Measurements from ENCODE around the gene RSU1. TPM values are rescaled to one million over a fixed set of nuclear protein-coding genes. Genes with fewer than 3 reads are reported as not detected.

RSU1 gene
- polyA plus RNA-seq, 2 of the 4 experiments (the other 2 are of a cell fraction), result 99.3 to 114 TPM

DNA sequence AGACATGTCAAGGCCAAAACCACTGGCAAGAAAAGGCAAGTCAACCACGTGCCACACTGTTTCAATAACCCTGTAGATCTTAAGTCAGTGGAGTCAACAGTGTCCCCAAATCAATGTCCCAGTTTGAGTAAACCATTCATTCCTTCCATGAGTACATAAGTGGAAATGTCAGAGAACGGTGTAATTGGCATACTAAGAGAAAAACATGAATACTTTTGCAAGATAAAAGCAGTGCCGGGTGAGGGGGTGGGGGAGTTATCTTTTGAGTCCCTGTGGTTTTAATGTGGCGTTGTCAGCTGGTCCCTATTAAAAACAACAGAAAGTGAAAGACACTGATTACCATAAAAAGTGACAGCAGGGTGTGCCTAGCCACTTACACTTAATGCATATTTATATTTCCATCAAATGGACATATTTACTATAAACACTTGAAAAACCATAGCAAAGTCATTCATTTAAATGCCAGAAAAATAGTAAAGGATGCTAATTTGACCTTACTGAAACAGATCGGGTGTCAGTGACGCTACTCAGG is 37.8 kb downstream of the RSU1 start:
- Histone ChIP-seq H3K4me2 (no peak overlapping the region), H3K4me1 (no peaks in the 10 kb centered on the region), H3K9me3 (no peaks in the 10 kb centered on the region), H3K27ac (no peak overlapping the region), H3K4me3 (no peak overlapping the region)
- DNase-seq (ENCODE audit: low read depth in 1 of 2, low spot score in 1 of 2), result no peak
- ATAC-seq, result no peak
- WGBS (ENCODE audit: missing lambda C conversion rate), result 82% methylated on average over 6 of the region's 6 CpGs
- POLR2A ChIA-PET, result no interaction called here
- TF ChIP-seq RFX5 (IDR thresholded peaks at IDR 0.05) (no peak), PHF8 (IDR thresholded peaks at IDR 0.05; ENCODE audit: borderline replicate concordance, low read depth) (no peak), FOXS1 (CRISPR knock-in tag; IDR thresholded peaks at IDR 0.05) (no peak), POLR2A (IDR thresholded peaks at IDR 0.05; ENCODE audit: low read length) (no peak), ZNF302 (CRISPR knock-in tag; IDR thresholded peaks at IDR 0.05) (no peak), MAZ (IDR thresholded peaks at IDR 0.05; ENCODE audit: borderline replicate concordance, low read depth, low read length) (no peak), EP300 (IDR thresholded peaks at IDR 0.05) (no peak), ZC3H11A (IDR thresholded peaks at IDR 0.05) (no peak), HEYL (CRISPR knock-in tag; IDR thresholded peaks at IDR 0.05) (no peak), KDM5A (IDR thresholded peaks at IDR 0.05) (no peak), CBX2 (IDR thresholded peaks at IDR 0.05; ENCODE audit: borderline replicate concordance, low read depth) (no peak), TP53 (CRISPR knock-in tag; IDR thresholded peaks at IDR 0.05) (no peak), MYC (IDR thresholded peaks at IDR 0.05; ENCODE audit: borderline replicate concordance, low read length) (no peak), EHMT2 (IDR thresholded peaks at IDR 0.05; ENCODE audit: low read depth) (no peak), MAFK (IDR thresholded peaks at IDR 0.05; ENCODE audit: partially characterized antibody) (no peak), ZFP36 (IDR thresholded peaks at IDR 0.05; ENCODE audit: borderline replicate concordance, partially characterized antibody) (no peak), RCOR1 (IDR thresholded peaks at IDR 0.05; ENCODE audit: low read depth, low read length) (no peak)
- TF ChIP-seq, protein P1, sequence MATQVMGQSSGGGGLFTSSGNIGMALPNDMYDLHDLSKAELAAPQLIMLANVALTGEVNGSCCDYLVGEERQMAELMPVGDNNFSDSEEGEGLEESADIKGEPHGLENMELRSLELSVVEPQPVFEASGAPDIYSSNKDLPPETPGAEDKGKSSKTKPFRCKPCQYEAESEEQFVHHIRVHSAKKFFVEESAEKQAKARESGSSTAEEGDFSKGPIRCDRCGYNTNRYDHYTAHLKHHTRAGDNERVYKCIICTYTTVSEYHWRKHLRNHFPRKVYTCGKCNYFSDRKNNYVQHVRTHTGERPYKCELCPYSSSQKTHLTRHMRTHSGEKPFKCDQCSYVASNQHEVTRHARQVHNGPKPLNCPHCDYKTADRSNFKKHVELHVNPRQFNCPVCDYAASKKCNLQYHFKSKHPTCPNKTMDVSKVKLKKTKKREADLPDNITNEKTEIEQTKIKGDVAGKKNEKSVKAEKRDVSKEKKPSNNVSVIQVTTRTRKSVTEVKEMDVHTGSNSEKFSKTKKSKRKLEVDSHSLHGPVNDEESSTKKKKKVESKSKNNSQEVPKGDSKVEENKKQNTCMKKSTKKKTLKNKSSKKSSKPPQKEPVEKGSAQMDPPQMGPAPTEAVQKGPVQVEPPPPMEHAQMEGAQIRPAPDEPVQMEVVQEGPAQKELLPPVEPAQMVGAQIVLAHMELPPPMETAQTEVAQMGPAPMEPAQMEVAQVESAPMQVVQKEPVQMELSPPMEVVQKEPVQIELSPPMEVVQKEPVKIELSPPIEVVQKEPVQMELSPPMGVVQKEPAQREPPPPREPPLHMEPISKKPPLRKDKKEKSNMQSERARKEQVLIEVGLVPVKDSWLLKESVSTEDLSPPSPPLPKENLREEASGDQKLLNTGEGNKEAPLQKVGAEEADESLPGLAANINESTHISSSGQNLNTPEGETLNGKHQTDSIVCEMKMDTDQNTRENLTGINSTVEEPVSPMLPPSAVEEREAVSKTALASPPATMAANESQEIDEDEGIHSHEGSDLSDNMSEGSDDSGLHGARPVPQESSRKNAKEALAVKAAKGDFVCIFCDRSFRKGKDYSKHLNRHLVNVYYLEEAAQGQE (IDR thresholded peaks at IDR 0.05), result no peak
- TF ChIP-seq, protein P2, sequence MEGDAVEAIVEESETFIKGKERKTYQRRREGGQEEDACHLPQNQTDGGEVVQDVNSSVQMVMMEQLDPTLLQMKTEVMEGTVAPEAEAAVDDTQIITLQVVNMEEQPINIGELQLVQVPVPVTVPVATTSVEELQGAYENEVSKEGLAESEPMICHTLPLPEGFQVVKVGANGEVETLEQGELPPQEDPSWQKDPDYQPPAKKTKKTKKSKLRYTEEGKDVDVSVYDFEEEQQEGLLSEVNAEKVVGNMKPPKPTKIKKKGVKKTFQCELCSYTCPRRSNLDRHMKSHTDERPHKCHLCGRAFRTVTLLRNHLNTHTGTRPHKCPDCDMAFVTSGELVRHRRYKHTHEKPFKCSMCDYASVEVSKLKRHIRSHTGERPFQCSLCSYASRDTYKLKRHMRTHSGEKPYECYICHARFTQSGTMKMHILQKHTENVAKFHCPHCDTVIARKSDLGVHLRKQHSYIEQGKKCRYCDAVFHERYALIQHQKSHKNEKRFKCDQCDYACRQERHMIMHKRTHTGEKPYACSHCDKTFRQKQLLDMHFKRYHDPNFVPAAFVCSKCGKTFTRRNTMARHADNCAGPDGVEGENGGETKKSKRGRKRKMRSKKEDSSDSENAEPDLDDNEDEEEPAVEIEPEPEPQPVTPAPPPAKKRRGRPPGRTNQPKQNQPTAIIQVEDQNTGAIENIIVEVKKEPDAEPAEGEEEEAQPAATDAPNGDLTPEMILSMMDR (IDR thresholded peaks at IDR 0.05), result no peak
- no peak for FAIRE-seq
- CTCF ChIA-PET, result interaction anchor here (0.7 to 1.1 kb wide), 3 partner anchors 29 to 137 kb away, joined by 3 to 4 read pairs (median 4); no protein-coding TSS in a partner anchor

DNA sequence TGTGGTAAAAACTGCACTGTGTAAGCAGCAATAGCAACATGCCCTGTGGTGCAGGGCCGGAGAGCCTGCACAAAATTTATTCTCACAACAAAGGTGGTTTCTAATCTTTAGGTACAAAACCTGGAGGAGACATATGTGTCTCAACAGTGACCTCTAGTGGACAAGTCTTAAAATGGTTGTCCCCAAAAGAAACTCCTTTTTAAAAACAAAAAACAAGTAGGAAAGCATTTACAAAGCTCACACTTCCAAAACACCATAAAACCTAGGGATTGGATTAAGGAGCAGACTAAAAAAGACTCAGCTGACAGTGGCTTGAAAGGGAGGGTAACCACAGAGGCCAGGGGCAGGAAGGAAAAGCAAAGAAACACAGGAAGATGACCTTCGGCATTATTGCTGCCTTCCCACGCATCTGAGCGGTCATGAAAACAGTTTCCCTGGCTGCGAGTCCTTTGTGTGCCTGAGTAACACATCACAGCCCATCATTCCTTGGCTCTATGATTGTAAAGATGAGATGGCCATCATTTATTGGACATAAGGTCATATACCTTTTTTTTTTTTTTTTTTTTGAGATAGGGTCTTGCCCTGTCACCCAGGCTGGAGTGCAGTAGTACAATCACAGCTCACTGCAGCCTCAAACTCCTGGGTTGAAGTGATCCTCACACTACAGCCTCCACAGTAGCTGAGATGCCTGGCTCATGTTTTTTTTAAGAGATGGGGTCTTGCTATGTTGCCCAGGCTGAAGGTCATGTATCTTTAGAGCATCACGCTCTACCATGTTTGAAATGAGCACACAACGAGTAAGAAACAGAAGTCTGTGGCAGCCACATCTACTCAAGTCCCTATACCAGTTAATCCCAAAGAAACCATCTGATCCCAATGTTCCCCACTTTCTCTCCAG is 39.5 kb downstream of the RSU1 start:
- DNase-seq (ENCODE audit: low read depth in 1 of 2, low spot score in 1 of 2), result peak; percentile 52 to 53
- Histone ChIP-seq H3K4me2 (no peak overlapping the region), H3K9me3 (no peaks in the 10 kb centered on the region), H3K4me3 (no peak overlapping the region), H3K27ac (no peak overlapping the region), H3K4me1 (no peaks in the 10 kb centered on the region)
- FAIRE-seq, result no peak
- ChIA-PET POLR2A (no interaction called here), CTCF (interaction anchor here (0.6 to 2.0 kb wide), 17 partner anchors 9 to 896 kb away, joined by 3 to 11 read pairs (median 4); no protein-coding TSS in a partner anchor)
- ATAC-seq, result peak in 1 of 2 experiments; percentile 38; a peak in 1 of 6 replicates
- WGBS (ENCODE audit: missing lambda C conversion rate), result 61% methylated on average over 7 of the region's 7 CpGs
- TF ChIP-seq, protein P3, sequence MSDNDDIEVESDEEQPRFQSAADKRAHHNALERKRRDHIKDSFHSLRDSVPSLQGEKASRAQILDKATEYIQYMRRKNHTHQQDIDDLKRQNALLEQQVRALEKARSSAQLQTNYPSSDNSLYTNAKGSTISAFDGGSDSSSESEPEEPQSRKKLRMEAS (IDR thresholded peaks at IDR 0.05), result no peak
- TF ChIP-seq, protein P1 (IDR thresholded peaks at IDR 0.05), result no peak
- no peak for TF ChIP-seq ESRRA (IDR thresholded peaks at IDR 0.05; ENCODE audit: borderline replicate concordance, low read length)
- TF ChIP-seq ZC3H11A (IDR thresholded peaks at IDR 0.05), result no peak
- TF ChIP-seq, protein P4, sequence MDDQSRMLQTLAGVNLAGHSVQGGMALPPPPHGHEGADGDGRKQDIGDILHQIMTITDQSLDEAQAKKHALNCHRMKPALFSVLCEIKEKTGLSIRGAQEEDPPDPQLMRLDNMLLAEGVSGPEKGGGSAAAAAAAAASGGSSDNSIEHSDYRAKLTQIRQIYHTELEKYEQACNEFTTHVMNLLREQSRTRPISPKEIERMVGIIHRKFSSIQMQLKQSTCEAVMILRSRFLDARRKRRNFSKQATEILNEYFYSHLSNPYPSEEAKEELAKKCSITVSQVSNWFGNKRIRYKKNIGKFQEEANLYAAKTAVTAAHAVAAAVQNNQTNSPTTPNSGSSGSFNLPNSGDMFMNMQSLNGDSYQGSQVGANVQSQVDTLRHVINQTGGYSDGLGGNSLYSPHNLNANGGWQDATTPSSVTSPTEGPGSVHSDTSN (IDR thresholded peaks at IDR 0.05), result no peak
- no peak for TF ChIP-seq NR3C1 (IDR thresholded peaks at IDR 0.05)
- no peak for TF ChIP-seq CBX2 (IDR thresholded peaks at IDR 0.05; ENCODE audit: borderline replicate concordance, low read depth)
- peak; percentile 65; the same call in 2 of the 3 replicates for TF ChIP-seq SMC3 (IDR thresholded peaks at IDR 0.05)
- TF ChIP-seq EHF (CRISPR knock-in tag; IDR thresholded peaks at IDR 0.05), result no peak
- no peak for TF ChIP-seq HEYL (CRISPR knock-in tag; IDR thresholded peaks at IDR 0.05)
- no peak for TF ChIP-seq HOXB13 (CRISPR knock-in tag; IDR thresholded peaks at IDR 0.05; ENCODE audit: low read depth)

All from A549 (cell line).